Mesothelial cell of epicardium (in vitro differentiated cells): ENCODE data around the gene SPOCK1. TPM values are rescaled to one million over a fixed set of nuclear protein-coding genes. Genes with fewer than 3 reads are reported as not detected.

Experiments
- DNase-seq, 2 experiments: peaks; one replicate each; pipeline ENCODE4 v3.0.0; 2021; ENCODE audit warnings: low spot score in 2 of 2; ENCODE audit not compliant: unreplicated experiment in 2 of 2
- H3K27ac Mint-ChIP-seq: 2 replicates; pipeline ENCODE4 v1.8.0; 2021; ENCODE audit warnings: mixed read lengths
- H3K27me3 Mint-ChIP-seq: 2 replicates; pipeline ENCODE4 v1.8.0; 2021; ENCODE audit warnings: low read depth, mixed read lengths
- H3K36me3 Mint-ChIP-seq: 2 replicates; pipeline ENCODE4 v1.8.0; 2021; ENCODE audit warnings: mixed read lengths
- H3K4me1 Mint-ChIP-seq: 2 replicates; pipeline ENCODE4 v1.8.0; 2021; ENCODE audit warnings: mixed read lengths
- H3K4me3 Mint-ChIP-seq: 2 replicates; pipeline ENCODE4 v1.8.0; 2021; ENCODE audit warnings: mild to moderate bottlenecking, moderate library complexity, mixed read lengths
- H3K9me3 Mint-ChIP-seq: 2 replicates; pipeline ENCODE4 v1.8.0; 2021; ENCODE audit warnings: mixed read lengths
- CTCF ChIP-seq: fragments of 200-600 bp; sonication (generic); IDR thresholded peaks from one replicate; pipeline ENCODE4 v1.5.0; 2021; ENCODE audit warnings: antibody characterized with exemption; ENCODE audit not compliant: unreplicated experiment
- total RNA-seq: library from RNA; stranded (reverse); gene quantifications from 3 replicates; pipeline ENCODE4 v1.2.1, GENCODE V29; 2021

SPOCK1 gene
- total RNA-seq, 1 donor from 2014 or later: 6.6 TPM

DNA sequence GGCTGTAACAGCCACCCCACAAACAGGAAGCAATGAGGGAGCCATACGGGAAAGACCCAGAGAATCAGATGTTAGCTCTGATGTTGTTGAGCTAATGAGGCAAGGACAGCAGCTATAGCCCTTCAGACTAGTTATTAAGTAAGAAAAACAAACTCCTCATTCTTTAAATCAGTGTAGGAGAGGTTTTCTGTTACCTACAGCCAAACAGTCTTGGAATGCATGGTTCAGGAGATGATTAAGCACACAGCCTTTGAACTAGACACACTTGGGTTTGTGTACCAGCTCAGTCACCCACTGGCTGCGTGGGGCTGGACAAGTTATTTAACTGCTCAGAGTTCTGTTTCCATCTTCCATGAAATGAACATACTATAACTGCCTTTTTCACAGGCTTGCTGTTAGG lies 68.1 kb downstream of the SPOCK1 start:
- H3K36me3 Mint-ChIP-seq: no peaks in the 10 kb centered on the region
- DNase-seq: no peak
- TF ChIP-seq CTCF: no peak

GRCh38 chr5:137415231-137415681 lies 83.9 kb downstream of the SPOCK1 start:
- Mint-ChIP-seq H3K36me3 (no peaks in the 10 kb centered on the region), H3K27me3 (peaks cover 20% of the 10 kb centered on the region), H3K4me1 (peaks cover 6% of the 10 kb centered on the region), H3K27ac (no peak overlapping the region), H3K4me3 (no peak overlapping the region), H3K9me3 (peaks cover 13% of the 10 kb centered on the region)
- DNase-seq: no peak
- no peak for TF ChIP-seq CTCF

More for the DNA sequence above, 68.1 kb downstream of the SPOCK1 start:
- Mint-ChIP-seq H3K4me1 (no peaks in the 10 kb centered on the region), H3K27me3 (peaks cover 25% of the 10 kb centered on the region), H3K9me3 (no peaks in the 10 kb centered on the region), H3K4me3 (no peak overlapping the region), H3K27ac (no peak overlapping the region)

DNA sequence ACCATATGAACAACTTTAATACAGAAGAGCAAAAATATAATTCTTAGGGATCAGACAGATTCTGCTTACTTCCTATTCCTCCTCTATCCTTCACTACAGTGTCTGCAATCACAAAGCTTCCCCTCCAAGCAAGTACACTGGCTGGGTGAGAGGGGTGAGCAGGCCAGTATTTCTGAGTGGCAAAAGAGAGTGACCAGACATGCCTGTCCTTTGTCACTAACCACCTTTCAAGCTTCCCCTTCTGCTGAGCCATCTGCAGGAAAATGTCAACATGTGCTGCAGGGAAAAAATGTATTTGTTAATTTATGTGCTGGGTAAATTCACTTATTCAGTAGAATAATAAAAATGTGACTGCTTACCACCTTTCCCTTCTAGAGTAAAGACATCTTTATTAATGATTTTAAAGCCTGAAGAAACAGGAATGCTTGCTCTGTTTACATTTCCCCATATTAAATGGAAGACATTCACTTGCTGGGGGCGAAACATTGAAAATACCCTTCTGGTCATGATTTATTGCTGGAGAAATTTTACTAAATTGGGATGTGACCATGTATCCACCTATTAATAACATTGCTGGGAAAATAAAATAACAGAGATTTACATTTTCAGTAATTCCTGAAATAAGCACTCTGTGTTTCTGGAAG lies 84.9 kb downstream of the SPOCK1 start:
- no peak overlapping the region for H3K27ac Mint-ChIP-seq
- H3K4me1 Mint-ChIP-seq: peaks cover 6% of the 10 kb centered on the region
- H3K9me3 Mint-ChIP-seq: peaks cover 13% of the 10 kb centered on the region
- H3K36me3 Mint-ChIP-seq: no peaks in the 10 kb centered on the region
- peaks cover 21% of the 10 kb centered on the region for H3K27me3 Mint-ChIP-seq
- no peak for DNase-seq
- H3K4me3 Mint-ChIP-seq: no peak overlapping the region
- no peak for TF ChIP-seq CTCF

- Mint-ChIP-seq H3K36me3 (no peaks in the 10 kb centered on the region), H3K27ac (no peak overlapping the region), H3K4me3 (no peak overlapping the region), H3K27me3 (peaks cover 39% of the 10 kb centered on the region), H3K9me3 (peaks cover 10% of the 10 kb centered on the region), H3K4me1 (peaks cover 7% of the 10 kb centered on the region)
- DNase-seq: no peak
- no peak for TF ChIP-seq CTCF
These were observed 87.0 kb downstream of the SPOCK1 start for GRCh38 chr5:137412136-137412535.

- no peak overlapping the region for H3K4me3 Mint-ChIP-seq
- no peaks in the 10 kb centered on the region for H3K9me3 Mint-ChIP-seq
- TF ChIP-seq CTCF: no peak
- H3K4me1 Mint-ChIP-seq: peaks cover 8% of the 10 kb centered on the region
- peaks cover 50% of the 10 kb centered on the region for H3K27me3 Mint-ChIP-seq
- H3K36me3 Mint-ChIP-seq: no peaks in the 10 kb centered on the region
- H3K27ac Mint-ChIP-seq: no peak overlapping the region
- DNase-seq: no peak
These were observed 88.7 kb downstream of the SPOCK1 start for GRCh38 chr5:137410234-137411010.
